IMR-90 (cell line): ENCODE data around the gene SMIM26. TPM values are rescaled to one million over a fixed set of nuclear protein-coding genes. Genes with fewer than 3 reads are reported as not detected.

Source experiments
- ATAC-seq: fragments of 200-7000 bp; cut with Tn5 transposase; 2 replicates; pipeline ENCODE4 v1.9.1; 2020; ENCODE audit warnings: low read depth, mild to moderate bottlenecking, moderate library complexity
- BruUV-seq: library from RNA; stranded (reverse); fragments of 400-500 nt; replicated peaks from 2 replicates; lab custom pipeline; 2021; lab: Mats Ljungman, UMichigan
- CTCF ChIA-PET: fragments of 300-600 bp; formaldehyde crosslinking; extraction: SDS; loops from one replicate; lab custom pipeline; 2021; ENCODE audit warnings: antibody characterized with exemption; lab: Yijun Ruan, JAX
- POLR2A ChIA-PET: fragments of 300-600 bp; sonication (Branson Sonifier 250); formaldehyde crosslinking; loops from one replicate; lab custom pipeline; 2022; ENCODE audit warnings: antibody characterized with exemption; ENCODE audit not compliant: unreplicated experiment; lab: Charles Lee
- DNase-seq: peaks from one replicate; pipeline ENCODE4 v3.0.0; 2013
- H2AFZ ChIP-seq: replicated peaks from 2 replicates; pipeline ENCODE3; 2013; ENCODE audit warnings: low read length, mild to moderate bottlenecking; ENCODE audit not compliant: poor library complexity
- H2AK5ac ChIP-seq: 2 replicates; pipeline ENCODE4 v1.6.1; 2013; ENCODE audit warnings: low read depth, low read length, inconsistent platforms
- H2AK9ac ChIP-seq: replicated peaks from 2 replicates; pipeline ENCODE3; 2013; ENCODE audit warnings: mild to moderate bottlenecking, low read depth, low read length, moderate library complexity; ENCODE audit not compliant: poor library complexity
- H2BK120ac ChIP-seq: 2 replicates; pipeline ENCODE4 v1.6.1; 2013; ENCODE audit warnings: low read depth, low read length, inconsistent platforms
- H2BK15ac ChIP-seq: 3 replicates; pipeline ENCODE4 v1.6.1; 2013; ENCODE audit warnings: low read depth, low read length, inconsistent platforms
- H2BK20ac ChIP-seq: 2 replicates; pipeline ENCODE4 v1.6.1; 2013; ENCODE audit warnings: low read depth, mild to moderate bottlenecking, inconsistent platforms, low read length, moderate library complexity
- H2BK5ac ChIP-seq: 2 replicates; pipeline ENCODE4 v1.6.1; 2013; ENCODE audit warnings: mild to moderate bottlenecking, low read depth, low read length, inconsistent platforms; ENCODE audit not compliant: poor library complexity, severe bottlenecking
- H3K14ac ChIP-seq: replicated peaks from 2 replicates; pipeline ENCODE4 v1.6.1; 2013; ENCODE audit warnings: low read depth, low read length, inconsistent platforms
- H3K18ac ChIP-seq: 2 replicates; pipeline ENCODE4 v1.6.1; 2013; ENCODE audit warnings: low read depth, low read length, control low read depth
- H3K23ac ChIP-seq: 2 replicates; pipeline ENCODE4 v1.6.1; 2013; ENCODE audit warnings: low read depth, low read length, inconsistent platforms
- H3K27ac ChIP-seq: 2 replicates; pipeline ENCODE4 v1.5.1; 2013; ENCODE audit warnings: mild to moderate bottlenecking, control low read depth, low read length; ENCODE audit not compliant: insufficient read depth
- H3K27me3 ChIP-seq: 2 replicates; pipeline ENCODE4 v1.6.1; 2013; ENCODE audit warnings: low read length; ENCODE audit not compliant: control insufficient read depth, insufficient read depth
- H3K36me3 ChIP-seq: 2 replicates; pipeline ENCODE4 v1.6.1; 2013; ENCODE audit warnings: low read length, mixed read lengths; ENCODE audit not compliant: control insufficient read depth, insufficient read depth
- H3K4ac ChIP-seq: 2 replicates; pipeline ENCODE4 v1.6.1; 2013; ENCODE audit warnings: low read depth, low read length, inconsistent platforms
- H3K4me1 ChIP-seq: 2 replicates; pipeline ENCODE4 v1.6.1; 2013; ENCODE audit warnings: low read length, mixed read lengths; ENCODE audit not compliant: control insufficient read depth, insufficient read depth
- H3K4me2 ChIP-seq: 2 replicates; pipeline ENCODE4 v1.6.1; 2013; ENCODE audit warnings: low read depth, mild to moderate bottlenecking, control low read depth, low read length, moderate library complexity
- H3K4me3 ChIP-seq: 2 replicates; pipeline ENCODE4 v1.5.1; 2013; ENCODE audit warnings: low read depth, mild to moderate bottlenecking, control low read depth, low read length, moderate library complexity; ENCODE audit not compliant: insufficient read depth
- H3K56ac ChIP-seq: 2 replicates; pipeline ENCODE4 v1.6.1; 2013; ENCODE audit warnings: low read length, inconsistent platforms; ENCODE audit not compliant: insufficient read depth; ENCODE audit errors: extremely low read depth
- H3K79me1 ChIP-seq, 2 experiments: 2 replicates each; pipeline ENCODE4 v1.6.1; 2013; ENCODE audit warnings: low read length in 2 of 2, inconsistent platforms in 1 of 2, low read depth in 1 of 2
- H3K9ac ChIP-seq: 2 replicates; pipeline ENCODE4 v1.6.1; 2013; ENCODE audit warnings: low read depth, low read length, control low read depth
- H3K9me1 ChIP-seq: 2 replicates; pipeline ENCODE4 v1.6.1; 2013; ENCODE audit warnings: low read length, inconsistent platforms; ENCODE audit not compliant: insufficient read depth
- H3K9me3 ChIP-seq: 2 replicates; pipeline ENCODE4 v1.6.1; 2013; ENCODE audit warnings: low read length; ENCODE audit not compliant: control insufficient read depth, insufficient read depth
- H4K20me1 ChIP-seq: 2 replicates; pipeline ENCODE4 v1.6.1; 2013; ENCODE audit warnings: low read length, inconsistent platforms; ENCODE audit not compliant: insufficient read depth
- H4K5ac ChIP-seq: 2 replicates; pipeline ENCODE4 v1.6.1; 2013; ENCODE audit warnings: mild to moderate bottlenecking, low read depth, low read length, control low read depth
- H4K8ac ChIP-seq, 2 experiments: 2 replicates each; pipeline ENCODE4 v1.6.1; 2013; ENCODE audit warnings: low read depth in 2 of 2, low read length in 2 of 2, control low read depth in 1 of 2, inconsistent platforms in 1 of 2
- H4K91ac ChIP-seq: 2 replicates; pipeline ENCODE4 v1.6.1; 2013; ENCODE audit warnings: low read depth, low read length, inconsistent platforms; ENCODE audit not compliant: insufficient read depth
- BHLHE40 ChIP-seq: fragments of 150-350 bp; IDR thresholded peaks from 2 replicates; pipeline ENCODE4 v1.6.1; 2016; ENCODE audit warnings: mild to moderate bottlenecking, low read depth, low read length
- CHD1 ChIP-seq: IDR thresholded peaks from 2 replicates; pipeline ENCODE4 v1.6.1; 2012; ENCODE audit warnings: low read depth, low read length, improper control_type of control experiment
- MAZ ChIP-seq: IDR thresholded peaks from 2 replicates; pipeline ENCODE4 v1.6.1; 2012; ENCODE audit warnings: low read depth, mild to moderate bottlenecking, low read length, improper control_type of control experiment, moderate library complexity, borderline replicate concordance
- MXI1 ChIP-seq: IDR thresholded peaks from 2 replicates; pipeline ENCODE4 v1.6.1; 2012; ENCODE audit warnings: low read depth, mild to moderate bottlenecking, low read length, moderate library complexity, borderline replicate concordance
- POLR2A ChIP-seq: IDR thresholded peaks from 2 replicates; pipeline ENCODE4 v1.6.1; 2012; ENCODE audit warnings: mild to moderate bottlenecking, low read depth, low read length
- SMC3 ChIP-seq: fragments of 150-350 bp; IDR thresholded peaks from 2 replicates; pipeline ENCODE4 v1.6.1; 2016; ENCODE audit warnings: low read depth, mild to moderate bottlenecking, antibody characterized with exemption, low read length, moderate library complexity
- WGBS, 2 experiments: methylation state at CpG; one replicate each; pipeline versions ENCODE4 v1.1.5 to v1.1.7; 2013; ENCODE audit warnings: missing lambda C conversion rate in 2 of 2; ENCODE audit not compliant: insufficient read length in 1 of 2; ENCODE audit errors: extremely low coverage in 2 of 2; 5-methylcytosine and 5-hydroxymethylcytosine counted together
- dilution Hi-C: fragments of 300-500 bp; cut with HindIII; formaldehyde crosslinking; loops from one replicate; pipeline ENCODE4 v1.14.3; 2018; ENCODE audit warnings: low sequenced_read_pairs; ENCODE audit not compliant: unreplicated experiment
- in situ Hi-C: fragments of 300-500 bp; cut with MboI; formaldehyde crosslinking; loops from 3 replicates; pipeline ENCODE4 v1.14.3; 2019; ENCODE audit warnings: low sequenced_read_pairs, inconsistent platforms, mixed read lengths
- intact Hi-C: fragments of 100-400 bp; cut with micrococcal nuclease; formaldehyde crosslinking; loops from 2 replicates; pipeline ENCODE4 v1.10.0; 2022
- polyA plus RNA-seq, 3 experiments: library from polyadenylated mRNA; depleted of rRNA; stranded (reverse); fragments of >200 nt; gene quantifications; 2 replicates each; pipeline ENCODE4 v1.2.3, GENCODE V29; 2012; ENCODE audit warnings: low replicate concordance in 1 of 3
- total RNA-seq: library from RNA; depleted of rRNA; stranded (reverse); fragments of >200 nt; gene quantifications from 2 replicates; pipeline ENCODE4 v1.2.3, GENCODE V29; 2012

SMIM26 gene
- total and polyA plus RNA-seq, 2 of the 4 experiments (the other 2 are of a cell fraction): 42.8 to 45.7 TPM

DNA sequence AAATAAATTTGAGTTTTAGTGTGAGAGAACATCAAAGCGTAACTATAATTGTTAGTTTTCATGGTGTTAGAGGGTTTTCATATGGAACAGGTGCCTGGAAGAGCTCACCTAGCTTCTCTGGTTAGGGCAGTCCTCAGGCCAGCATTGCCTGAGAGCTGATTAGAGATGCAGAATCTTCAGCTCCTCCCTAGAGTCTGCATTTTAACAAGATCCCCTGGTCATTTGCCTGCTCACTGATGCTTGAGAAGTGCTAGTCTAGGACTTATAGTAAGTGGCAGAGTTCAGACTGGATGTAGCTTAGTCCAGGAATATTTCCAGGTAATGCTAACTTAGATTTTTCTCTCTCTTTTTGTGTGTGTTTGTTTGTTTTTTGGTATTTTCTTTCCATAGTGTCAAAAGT lies 21.7 kb upstream of the SMIM26 start:
- Histone ChIP-seq H3K14ac (no peak overlapping the region), H4K20me1 (no peaks in the 10 kb centered on the region), H3K4me3 (no peak overlapping the region), H3K18ac (no peak overlapping the region), H3K27ac (no peak overlapping the region), H3K9me1 (no peaks in the 10 kb centered on the region; the same call in 1 of the 2 replicates), H3K9ac (no peak overlapping the region), H2BK120ac (no peak overlapping the region), H3K36me3 (peaks cover 42% of the 10 kb centered on the region), H3K4me2 (no peak overlapping the region), H3K56ac (no peak overlapping the region), H2BK15ac (no peak overlapping the region), H3K23ac (no peak overlapping the region), H4K91ac (no peak overlapping the region), H4K5ac (no peak overlapping the region), H3K79me1 (no peaks in the 10 kb centered on the region), H2BK5ac (no peak overlapping the region), H2BK20ac (no peak overlapping the region), H2AK5ac (no peak overlapping the region), H3K9me3 (no peaks in the 10 kb centered on the region), H3K27me3 (no peaks in the 10 kb centered on the region), H4K8ac (no peak overlapping the region), H3K4ac (no peak overlapping the region), H3K4me1 (no peaks in the 10 kb centered on the region), H2AK9ac (no peak overlapping the region), H2AFZ (no peak overlapping the region)
- CTCF ChIA-PET: no interaction called here
- ATAC-seq: no peak
- DNase-seq: no peak
- no peak for TF ChIP-seq BHLHE40
- no peak for TF ChIP-seq POLR2A
- no peak for TF ChIP-seq CHD1
- no peak for TF ChIP-seq SMC3
- TF ChIP-seq MXI1: no peak
- no peak for TF ChIP-seq MAZ
- no CpG with 5 or more reads among the region's 1 CpG for WGBS, 2 experiments
- POLR2A ChIA-PET: no interaction called here
- BruUV-seq: no TSS peak
- intact Hi-C loops: no loop called here
- in situ Hi-C loops: loop anchor here (25.0 kb wide), 2 partner anchors 92 to 1492 kb away; no protein-coding TSS in a partner anchor
- dilution Hi-C loops: no loop called here
